ENCODE measurements around the gene RBM10.

The RBM10 gene

GRCh38 chrX:47206316-47206715 lies 61.3 kb downstream of the RBM10 start:
- no peaks in the 10 kb centered on the region; the same call in 1 of the 2 replicates for H3K79me2 ChIP-seq (ENCODE audit: insufficient read depth, low read length)

GRCh38 chrX:47208108-47208507 lies 63.1 kb downstream of the RBM10 start:
- Histone ChIP-seq H3K4me2 (ENCODE audit: low read depth, low read length, poor library complexity, severe bottlenecking) (no peak overlapping the region), H3K27me3 (ENCODE audit: low read length) (no peaks in the 10 kb centered on the region), H3K36me3 (ENCODE audit: low read length) (peaks cover 4% of the 10 kb centered on the region; the same call in 1 of the 2 replicates), H2AFZ (ENCODE audit: low read depth, low read length, severe bottlenecking) (no peak overlapping the region), H4K20me1 (ENCODE audit: low read depth, low read length) (no peaks in the 10 kb centered on the region), H3K9me2 (replicated peaks; ENCODE audit: insufficient read depth, low read length) (no peaks in the 10 kb centered on the region), H3K4me3 (ENCODE audit: insufficient read depth, low read length, poor library complexity, severe bottlenecking) (no peak overlapping the region), H3K79me2 (ENCODE audit: insufficient read depth, low read length) (no peaks in the 10 kb centered on the region; the same call in 1 of the 2 replicates), H3F3A (ENCODE audit: insufficient read depth) (no peaks in the 10 kb centered on the region), H3K9me3 (ENCODE audit: insufficient read depth, low read length) (no peaks in the 10 kb centered on the region), H3K9ac (ENCODE audit: low read length) (no peak overlapping the region), H3K27ac (ENCODE audit: low read depth, low read length) (no peak overlapping the region)
- TF ChIP-seq, protein P1, sequence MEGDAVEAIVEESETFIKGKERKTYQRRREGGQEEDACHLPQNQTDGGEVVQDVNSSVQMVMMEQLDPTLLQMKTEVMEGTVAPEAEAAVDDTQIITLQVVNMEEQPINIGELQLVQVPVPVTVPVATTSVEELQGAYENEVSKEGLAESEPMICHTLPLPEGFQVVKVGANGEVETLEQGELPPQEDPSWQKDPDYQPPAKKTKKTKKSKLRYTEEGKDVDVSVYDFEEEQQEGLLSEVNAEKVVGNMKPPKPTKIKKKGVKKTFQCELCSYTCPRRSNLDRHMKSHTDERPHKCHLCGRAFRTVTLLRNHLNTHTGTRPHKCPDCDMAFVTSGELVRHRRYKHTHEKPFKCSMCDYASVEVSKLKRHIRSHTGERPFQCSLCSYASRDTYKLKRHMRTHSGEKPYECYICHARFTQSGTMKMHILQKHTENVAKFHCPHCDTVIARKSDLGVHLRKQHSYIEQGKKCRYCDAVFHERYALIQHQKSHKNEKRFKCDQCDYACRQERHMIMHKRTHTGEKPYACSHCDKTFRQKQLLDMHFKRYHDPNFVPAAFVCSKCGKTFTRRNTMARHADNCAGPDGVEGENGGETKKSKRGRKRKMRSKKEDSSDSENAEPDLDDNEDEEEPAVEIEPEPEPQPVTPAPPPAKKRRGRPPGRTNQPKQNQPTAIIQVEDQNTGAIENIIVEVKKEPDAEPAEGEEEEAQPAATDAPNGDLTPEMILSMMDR (IDR thresholded peaks at IDR 0.05; ENCODE audit: insufficient read depth, low read length, poor library complexity, severe bottlenecking) = no peak
- no peak for TF ChIP-seq EZH2phosphoT487 (conservative IDR thresholded peaks at IDR 0.05; ENCODE audit: low read length)

More at GRCh38 chrX:47206316-47206715, 61.3 kb downstream of the RBM10 start:
- no peak overlapping the region for H3K9ac ChIP-seq (ENCODE audit: low read length)
- H3K4me2 ChIP-seq (ENCODE audit: low read depth, low read length, poor library complexity, severe bottlenecking) = no peak overlapping the region
- no peaks in the 10 kb centered on the region for H3K27me3 ChIP-seq (ENCODE audit: low read length)
- H2AFZ ChIP-seq (ENCODE audit: low read depth, low read length, severe bottlenecking) = no peak overlapping the region
- no peak for TF ChIP-seq EZH2phosphoT487 (conservative IDR thresholded peaks at IDR 0.05; ENCODE audit: low read length)
- TF ChIP-seq, protein P1 (IDR thresholded peaks at IDR 0.05; ENCODE audit: insufficient read depth, low read length, poor library complexity, severe bottlenecking) = no peak
- no peak overlapping the region for H3K27ac ChIP-seq (ENCODE audit: low read depth, low read length)
- H3K4me3 ChIP-seq (ENCODE audit: insufficient read depth, low read length, poor library complexity, severe bottlenecking) = no peak overlapping the region
- H3K36me3 ChIP-seq (ENCODE audit: low read length) = peaks cover 4% of the 10 kb centered on the region; the same call in 1 of the 2 replicates
- H3F3A ChIP-seq (ENCODE audit: insufficient read depth) = no peaks in the 10 kb centered on the region
- H3K9me2 ChIP-seq (replicated peaks; ENCODE audit: insufficient read depth, low read length) = no peaks in the 10 kb centered on the region
- H3K9me3 ChIP-seq (ENCODE audit: insufficient read depth, low read length) = no peaks in the 10 kb centered on the region
- no peaks in the 10 kb centered on the region for H4K20me1 ChIP-seq (ENCODE audit: low read depth, low read length)

- Histone ChIP-seq H3K9me2 (replicated peaks; ENCODE audit: insufficient read depth, low read length) (no peaks in the 10 kb centered on the region), H3K27me3 (ENCODE audit: low read length) (no peaks in the 10 kb centered on the region), H3K79me2 (ENCODE audit: insufficient read depth, low read length) (no peaks in the 10 kb centered on the region; the same call in 1 of the 2 replicates), H3K4me3 (ENCODE audit: insufficient read depth, low read length, poor library complexity, severe bottlenecking) (no peak overlapping the region), H4K20me1 (ENCODE audit: low read depth, low read length) (no peaks in the 10 kb centered on the region), H3K4me2 (ENCODE audit: low read depth, low read length, poor library complexity, severe bottlenecking) (no peak overlapping the region), H3F3A (ENCODE audit: insufficient read depth) (no peaks in the 10 kb centered on the region), H3K36me3 (ENCODE audit: low read length) (peaks cover 2% of the 10 kb centered on the region; the same call in 1 of the 2 replicates), H3K9me3 (ENCODE audit: insufficient read depth, low read length) (no peaks in the 10 kb centered on the region), H3K9ac (ENCODE audit: low read length) (no peak overlapping the region), H3K27ac (ENCODE audit: low read depth, low read length) (no peak overlapping the region), H2AFZ (ENCODE audit: low read depth, low read length, severe bottlenecking) (no peak overlapping the region)
- TF ChIP-seq, protein P1 (IDR thresholded peaks at IDR 0.05; ENCODE audit: insufficient read depth, low read length, poor library complexity, severe bottlenecking) = no peak
- no peak for TF ChIP-seq EZH2phosphoT487 (conservative IDR thresholded peaks at IDR 0.05; ENCODE audit: low read length)
Observed at GRCh38 chrX:47209508-47210238, 64.7 kb downstream of the RBM10 start.

Measured in SU-DHL-6 (cell line).